ENCODE results near the gene CCT4.
A peak's percentile ranks its signal among the peaks of the same experiment; 100 is the strongest.
"Not testable (repeated sequence)": the region's sequence is repeated elsewhere in the genome, so short reads cannot be mapped to it uniquely, and the experiment has no call there.

The CCT4 gene
- total RNA-seq: 105 to 729 (median 177) reads per million in 3 experiments

- peak; percentile 92 for DNase-seq
These were observed at the start of gene CCT4 for GRCh38 chr2:61888267-61889055. TSS of gene CCT4 (minus strand) at chr2:61888656. CDS start at chr2:61888507, 149 bp downstream.

GRCh38 chr2:61937886-61938285, 49.4 kb upstream of the CCT4 start:
- no peak for DNase-seq

GRCh38 chr2:61937098-61937497, 48.6 kb upstream of the CCT4 start:
- no peak for DNase-seq

- no peak for DNase-seq
These were observed 40.5 kb upstream of the CCT4 start for GRCh38 chr2:61928826-61929461.

- DNase-seq: no peak
These were observed 38.3 kb upstream of the CCT4 start for GRCh38 chr2:61926531-61927477.

GRCh38 chr2:61924895-61925663, 36.6 kb upstream of the CCT4 start:
- DNase-seq: no peak

- DNase-seq: no peak
These were observed 34.3 kb upstream of the CCT4 start for GRCh38 chr2:61922714-61923113.

- no peak for DNase-seq
These were observed 32.1 kb upstream of the CCT4 start for GRCh38 chr2:61920548-61920947.

GRCh38 chr2:61914794-61915193, 26.3 kb upstream of the CCT4 start:
- not testable (repeated sequence) for DNase-seq

- no peak for DNase-seq
These were observed 23.1 kb upstream of the CCT4 start for GRCh38 chr2:61911510-61911909.

GRCh38 chr2:61910603-61911002, 22.1 kb upstream of the CCT4 start:
- no peak for DNase-seq

GRCh38 chr2:61909116-61909515, 20.7 kb upstream of the CCT4 start:
- no peak for DNase-seq

- DNase-seq: no peak
These were observed 17.7 kb upstream of the CCT4 start for GRCh38 chr2:61906186-61906470.

- DNase-seq: peak; percentile 74
These were observed 17.1 kb upstream of the CCT4 start, which contains the start of gene COMMD1 for GRCh38 chr2:61905372-61906185. TSS of gene COMMD1 (plus strand) at chr2:61905674. CDS start at chr2:61905679, 5 bp downstream.

GRCh38 chr2:61900281-61900680, 11.8 kb upstream of the CCT4 start:
- DNase-seq: no peak

GRCh38 chr2:61898810-61899209, 10.4 kb upstream of the CCT4 start:
- DNase-seq: no peak

- no peak for DNase-seq
These were observed 664 bp downstream of the CCT4 start for GRCh38 chr2:61887717-61888266.

- no peak for DNase-seq
These were observed 2.4 kb downstream of the CCT4 start for GRCh38 chr2:61885896-61886603.

GRCh38 chr2:61882850-61883249, 5.6 kb downstream of the CCT4 start:
- no peak for DNase-seq

- DNase-seq: not testable (repeated sequence)
These were observed 9.1 kb downstream of the CCT4 start for GRCh38 chr2:61879351-61879750.

GRCh38 chr2:61878761-61879160, 9.7 kb downstream of the CCT4 start:
- no peak for DNase-seq
